MM.1S (cell line): ENCODE measurements around the gene CNTROB.

Experiments
- EZH2 ChIP-seq: fragments of 300-600 bp; sonication (generic); optimal IDR thresholded peaks from 2 replicates; pipeline ENCODE3; 2017; ENCODE audit warnings: low read depth, mild to moderate bottlenecking, antibody characterized with exemption, low read length, mixed read lengths
- EZH2phosphoT487 ChIP-seq: fragments of 300-600 bp; sonication (generic); IDR thresholded peaks from 2 replicates; pipeline ENCODE4 v1.6.1; 2018; ENCODE audit warnings: antibody characterized with exemption, low read length
- TF ChIP-seq, protein P1 (sequence below): fragments of 300-600 bp; sonication (generic); IDR thresholded peaks from 2 replicates; pipeline ENCODE4 v1.5.1; 2016; ENCODE audit warnings: antibody characterized with exemption, low read length, mixed read lengths

DNA sequence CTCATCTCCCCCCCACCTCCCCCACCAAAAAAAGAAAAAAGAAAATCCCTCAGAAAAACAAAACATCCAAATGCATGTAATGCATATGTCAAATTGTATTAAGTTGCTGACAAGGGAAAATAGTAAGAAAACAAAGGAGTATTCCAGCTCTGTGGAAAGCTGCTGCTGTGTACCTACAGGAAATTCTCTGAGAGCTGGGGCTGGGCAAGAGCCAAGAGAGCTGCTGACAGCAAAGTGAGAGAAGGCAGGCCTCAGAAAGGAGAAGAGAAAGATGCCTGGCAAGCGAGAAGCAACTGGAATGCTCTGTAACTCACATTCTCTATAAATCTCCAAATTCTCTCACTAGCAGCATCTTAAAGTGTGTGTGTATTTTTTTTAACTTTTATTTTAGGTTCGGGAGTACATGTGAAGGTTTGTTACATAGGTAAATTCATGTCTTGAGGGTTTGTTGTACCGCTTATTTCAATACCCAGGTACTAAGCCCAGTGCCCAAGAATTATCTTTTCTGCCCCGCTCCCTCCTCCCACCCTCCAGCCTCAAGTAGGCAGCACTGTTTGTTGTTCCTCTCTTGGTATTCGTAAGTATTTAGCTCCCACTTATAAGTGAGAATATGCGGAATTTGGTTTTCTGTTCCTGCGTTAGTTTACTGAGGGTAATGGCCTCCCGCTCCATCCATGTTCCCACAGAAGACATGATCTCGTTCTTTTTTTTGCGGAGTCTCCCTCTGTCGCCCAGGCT lies 24.4 kb downstream of the CNTROB start:
- TF ChIP-seq EZH2phosphoT487 (no peak), EZH2 (no peak)
- TF ChIP-seq, protein P1, sequence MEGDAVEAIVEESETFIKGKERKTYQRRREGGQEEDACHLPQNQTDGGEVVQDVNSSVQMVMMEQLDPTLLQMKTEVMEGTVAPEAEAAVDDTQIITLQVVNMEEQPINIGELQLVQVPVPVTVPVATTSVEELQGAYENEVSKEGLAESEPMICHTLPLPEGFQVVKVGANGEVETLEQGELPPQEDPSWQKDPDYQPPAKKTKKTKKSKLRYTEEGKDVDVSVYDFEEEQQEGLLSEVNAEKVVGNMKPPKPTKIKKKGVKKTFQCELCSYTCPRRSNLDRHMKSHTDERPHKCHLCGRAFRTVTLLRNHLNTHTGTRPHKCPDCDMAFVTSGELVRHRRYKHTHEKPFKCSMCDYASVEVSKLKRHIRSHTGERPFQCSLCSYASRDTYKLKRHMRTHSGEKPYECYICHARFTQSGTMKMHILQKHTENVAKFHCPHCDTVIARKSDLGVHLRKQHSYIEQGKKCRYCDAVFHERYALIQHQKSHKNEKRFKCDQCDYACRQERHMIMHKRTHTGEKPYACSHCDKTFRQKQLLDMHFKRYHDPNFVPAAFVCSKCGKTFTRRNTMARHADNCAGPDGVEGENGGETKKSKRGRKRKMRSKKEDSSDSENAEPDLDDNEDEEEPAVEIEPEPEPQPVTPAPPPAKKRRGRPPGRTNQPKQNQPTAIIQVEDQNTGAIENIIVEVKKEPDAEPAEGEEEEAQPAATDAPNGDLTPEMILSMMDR = no peak
